Sigmoid colon (tissue), 7 donors: ENCODE measurements around the gene MRTFB. TPM values are rescaled to one million over a fixed set of nuclear protein-coding genes. Genes with fewer than 3 reads are reported as not detected.

Experiments used
- DNase-seq: peaks from one replicate; pipeline ENCODE4 v3.0.0-alpha.2; 2019
- H3K27ac ChIP-seq, 4 donors: fragments of 200-600 bp; sonication (generic); one replicate each; pipeline ENCODE4 v1.5.1; 2016 to 2019; ENCODE audit warnings: mild to moderate bottlenecking in 1 of 4
- H3K27me3 ChIP-seq, 3 donors: fragments of 200-600 bp; sonication (generic); one replicate each; pipeline ENCODE4 v1.5.1; 2019; ENCODE audit warnings: mild to moderate bottlenecking in 1 of 3
- H3K36me3 ChIP-seq, 4 donors: fragments of 200-600 bp; sonication (generic); one replicate each; pipeline ENCODE4 v1.5.1; 2016 to 2019
- H3K4me1 ChIP-seq, 4 donors: fragments of 200-600 bp; sonication (generic); one replicate each; pipeline ENCODE4 v1.5.1; 2017 to 2019
- H3K4me3 ChIP-seq, 4 donors: fragments of 200-600 bp; sonication (generic); one replicate each; pipeline ENCODE4 v1.5.1; 2017 to 2019; ENCODE audit warnings: mild to moderate bottlenecking in 2 of 4, moderate library complexity in 1 of 4
- H3K9me3 ChIP-seq, 4 donors: fragments of 200-600 bp in 3 of 4; sonication (generic) in 3 of 4; one replicate each; pipeline versions ENCODE4 v1.5.1 to v1.6.1; 2013 to 2019
- EP300 ChIP-seq, 4 donors: sonication (generic); formaldehyde crosslinking; IDR thresholded peaks; one replicate each; pipeline ENCODE4 v1.6.1; 2017; ENCODE audit warnings: antibody characterized with exemption in 4 of 4
- POLR2A ChIP-seq, 2 donors: fragments of 450-650 bp; IDR thresholded peaks; one replicate each; pipeline ENCODE4 v1.6.1; 2016; ENCODE audit warnings: antibody characterized with exemption in 2 of 2, mild to moderate bottlenecking in 2 of 2, moderate library complexity in 2 of 2
- POLR2AphosphoS5 ChIP-seq, 4 donors: sonication (generic); formaldehyde crosslinking; IDR thresholded peaks; one replicate each; pipeline ENCODE4 v1.6.1; 2017; ENCODE audit warnings: antibody characterized with exemption in 4 of 4
- WGBS, 2 donors: extraction: QIAGEN DNeasy Blood & Tissue Kit; methylation state at CpG; one replicate each; pipeline ENCODE4 v1.1.7; 2013; 5-methylcytosine and 5-hydroxymethylcytosine counted together
- intact Hi-C: fragments of 100-400 bp; cut with DNase I; formaldehyde crosslinking; loops from one replicate; pipeline ENCODE4 v1.15.1; 2023
- polyA plus RNA-seq, 3 donors: library from polyadenylated mRNA; stranded (reverse); fragments of 200-250 nt; gene quantifications; one replicate each; pipeline ENCODE4 v1.2.3, GENCODE V29; 2013
- total RNA-seq, 4 donors: library from RNA; depleted of rRNA; stranded (reverse); fragments of >200 nt; gene quantifications; one replicate each; pipeline ENCODE4 v1.1.0, GENCODE V29; 2016
- TF ChIP-seq, protein P1 (sequence below), 4 experiments: fragments of 450-650 bp in 3 of 4; fragments of 200-600 bp in 1 of 4; IDR thresholded peaks; one replicate each; pipeline ENCODE4 v1.5.1; 2016 to 2019; ENCODE audit warnings: antibody characterized with exemption in 4 of 4, mild to moderate bottlenecking in 3 of 4, moderate library complexity in 2 of 4
- donor health status: healthy with polysubstance abuse.
- donor health status: Bipolar disorder and iron deficiency.
- donor health status: healthy.

Gene MRTFB
- total and polyA plus RNA-seq, 7 donors, result 4.6 to 44.6 (median 23.2) TPM

- Histone ChIP-seq H3K27me3 (no peaks in the 10 kb centered on the region), H3K27ac (peak overlapping the region; percentile 84 to 92 (median 91)), H3K36me3 (no peaks in the 10 kb centered on the region), H3K4me3 (peak overlapping the region; percentile 87 to 100 (median 97)), H3K4me1 (peaks cover 0 to 67% (median 50%) of the 10 kb centered on the region in 4 donors), H3K9me3 (no peaks in the 10 kb centered on the region)
- WGBS, 2 donors, result 31 to 54% methylated on average over 31 of the region's 31 CpGs
- no peak for DNase-seq
- TF ChIP-seq POLR2AphosphoS5 (IDR thresholded peaks at IDR 0.05) (peak in 1 of 4 donors; percentile 39), POLR2A (IDR thresholded peaks at IDR 0.05) (no peak)
- intact Hi-C loops, result loop anchor here (2.0 to 5.0 kb wide), 4 partner anchors 19 to 382 kb away; partner anchors contain the start of gene ERCC4
Measured at GRCh38 chr16:14303639-14304394, 232.7 kb downstream of the MRTFB start.

DNA sequence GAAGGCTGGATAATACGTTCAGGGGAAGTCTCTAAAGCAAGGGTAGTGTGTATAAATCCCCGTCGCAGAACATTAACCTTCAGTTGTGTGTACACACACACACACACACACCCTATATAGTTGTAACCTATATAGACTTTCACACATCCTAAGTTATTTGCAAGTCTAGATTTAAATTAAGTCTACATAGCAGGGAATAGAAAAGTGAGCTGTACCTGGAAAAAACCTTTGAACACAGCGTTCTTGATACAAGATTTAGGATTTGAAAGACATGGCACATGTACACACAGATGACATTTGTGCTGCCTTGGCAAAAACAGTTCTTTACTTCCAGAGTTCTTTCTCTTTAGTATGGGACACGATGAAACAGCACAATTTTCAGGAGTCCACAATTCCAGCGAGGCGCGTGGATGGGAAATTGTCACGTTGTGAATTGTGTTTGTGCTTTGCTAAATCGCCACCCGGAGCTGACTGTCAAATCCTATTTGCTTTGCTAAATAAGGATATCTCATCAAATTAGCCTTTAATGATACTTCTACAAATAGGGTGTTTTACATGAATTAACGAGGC, 233.9 kb downstream of the MRTFB start:
- no peak for TF ChIP-seq POLR2AphosphoS5 (IDR thresholded peaks at IDR 0.05)
- TF ChIP-seq POLR2A (IDR thresholded peaks at IDR 0.05), result no peak
- TF ChIP-seq, protein P1, sequence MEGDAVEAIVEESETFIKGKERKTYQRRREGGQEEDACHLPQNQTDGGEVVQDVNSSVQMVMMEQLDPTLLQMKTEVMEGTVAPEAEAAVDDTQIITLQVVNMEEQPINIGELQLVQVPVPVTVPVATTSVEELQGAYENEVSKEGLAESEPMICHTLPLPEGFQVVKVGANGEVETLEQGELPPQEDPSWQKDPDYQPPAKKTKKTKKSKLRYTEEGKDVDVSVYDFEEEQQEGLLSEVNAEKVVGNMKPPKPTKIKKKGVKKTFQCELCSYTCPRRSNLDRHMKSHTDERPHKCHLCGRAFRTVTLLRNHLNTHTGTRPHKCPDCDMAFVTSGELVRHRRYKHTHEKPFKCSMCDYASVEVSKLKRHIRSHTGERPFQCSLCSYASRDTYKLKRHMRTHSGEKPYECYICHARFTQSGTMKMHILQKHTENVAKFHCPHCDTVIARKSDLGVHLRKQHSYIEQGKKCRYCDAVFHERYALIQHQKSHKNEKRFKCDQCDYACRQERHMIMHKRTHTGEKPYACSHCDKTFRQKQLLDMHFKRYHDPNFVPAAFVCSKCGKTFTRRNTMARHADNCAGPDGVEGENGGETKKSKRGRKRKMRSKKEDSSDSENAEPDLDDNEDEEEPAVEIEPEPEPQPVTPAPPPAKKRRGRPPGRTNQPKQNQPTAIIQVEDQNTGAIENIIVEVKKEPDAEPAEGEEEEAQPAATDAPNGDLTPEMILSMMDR (IDR thresholded peaks at IDR 0.05), result no peak
- no peak for TF ChIP-seq EP300 (IDR thresholded peaks at IDR 0.05)
- Histone ChIP-seq H3K9me3 (no peaks in the 10 kb centered on the region), H3K4me1 (peaks cover 0 to 79% (median 61%) of the 10 kb centered on the region in 4 donors), H3K27ac (peak overlapping the region; percentile 76 to 92 (median 91)), H3K27me3 (no peaks in the 10 kb centered on the region), H3K4me3 (no peak overlapping the region), H3K36me3 (no peaks in the 10 kb centered on the region)
- whole genome bisulfite sequencing, 2 donors, result 77 to 84% methylated on average over 12 of the region's 12 CpGs
- DNase-seq, result no peak
- intact Hi-C loops, result loop anchor here (5.0 kb wide), 1 partner anchor 383 kb away; the partner anchor contains the start of gene ERCC4

DNA sequence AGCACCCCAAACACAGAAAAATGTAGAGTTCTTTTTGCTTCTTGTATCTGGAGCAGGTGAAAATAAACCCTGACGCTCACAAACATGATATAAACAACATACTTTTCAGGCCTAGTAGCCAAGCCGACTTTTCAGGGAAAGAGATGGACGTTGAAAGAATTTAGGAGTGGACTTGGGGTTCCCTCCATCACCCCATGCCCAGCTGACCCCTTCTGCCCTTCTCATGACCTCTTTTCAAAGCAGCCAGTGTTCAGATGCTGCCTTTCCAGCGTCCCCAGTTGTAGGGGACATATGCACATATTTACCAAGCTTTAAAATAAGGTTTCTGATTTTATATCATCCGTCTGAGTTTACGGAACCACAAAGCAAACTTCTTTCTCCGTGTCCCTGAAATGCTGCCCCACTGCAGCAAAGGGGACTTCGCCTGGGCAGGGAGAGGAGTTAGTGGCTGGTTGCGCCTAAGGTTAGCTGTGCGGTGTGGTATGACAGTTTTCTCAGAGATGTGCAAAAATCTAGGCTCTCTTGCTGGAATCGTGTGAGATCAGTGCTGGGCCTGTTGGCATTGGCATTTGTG, 235.5 kb downstream of the MRTFB start:
- Histone ChIP-seq H3K27ac (peak overlapping the region; percentile 76 to 92 (median 91)), H3K27me3 (no peaks in the 10 kb centered on the region), H3K4me3 (peak overlapping the region in 1 of 4 donors; percentile 8), H3K4me1 (peaks cover 0 to 79% (median 67%) of the 10 kb centered on the region in 4 donors), H3K36me3 (no peaks in the 10 kb centered on the region), H3K9me3 (no peaks in the 10 kb centered on the region)
- 84 to 87% methylated on average over 11 of the region's 11 CpGs for WGBS, 2 donors
- no peak for TF ChIP-seq POLR2AphosphoS5 (IDR thresholded peaks at IDR 0.05)
- no peak for TF ChIP-seq POLR2A (IDR thresholded peaks at IDR 0.05)
- TF ChIP-seq EP300 (IDR thresholded peaks at IDR 0.05), result no peak
- TF ChIP-seq, protein P1 (IDR thresholded peaks at IDR 0.05), result no peak
- DNase-seq, result no peak
- intact Hi-C loops, result no loop called here

DNA sequence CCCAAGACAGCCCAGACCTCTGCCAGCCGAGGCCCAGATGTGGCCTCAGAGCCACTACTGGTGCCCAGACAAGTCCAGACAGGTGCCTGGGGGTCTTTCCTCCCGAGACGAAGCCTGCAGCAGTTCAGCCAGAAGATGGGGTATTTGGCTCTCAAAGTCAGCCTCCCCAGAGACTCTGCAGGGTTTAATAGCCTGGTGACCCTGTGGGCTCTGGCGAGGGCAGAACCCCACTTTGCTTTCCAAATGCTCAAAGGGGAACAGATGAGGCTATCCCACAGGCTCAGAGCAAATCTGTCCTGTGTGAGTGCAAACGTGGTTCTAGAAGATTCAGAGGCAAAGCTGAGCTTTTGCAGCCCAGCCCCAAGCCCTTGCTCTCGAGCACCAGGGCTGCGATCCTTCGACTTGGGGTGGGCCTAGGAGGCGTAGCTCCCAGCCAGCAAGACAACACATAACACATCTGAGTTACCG, 236.0 kb downstream of the MRTFB start:
- peak overlapping the region; percentile 76 to 92 (median 91) for H3K27ac ChIP-seq
- H3K27me3 ChIP-seq, result no peaks in the 10 kb centered on the region
- peak overlapping the region in 1 of 4 donors; percentile 8 for H3K4me3 ChIP-seq
- WGBS, 2 donors, result 86 to 87% methylated on average over 10 of the region's 10 CpGs
- no peaks in the 10 kb centered on the region for H3K36me3 ChIP-seq
- DNase-seq, result no peak
- intact Hi-C loops, result no loop called here
- no peaks in the 10 kb centered on the region for H3K9me3 ChIP-seq
- peaks cover 0 to 78% (median 66%) of the 10 kb centered on the region in 4 donors for H3K4me1 ChIP-seq
- TF ChIP-seq POLR2AphosphoS5 (IDR thresholded peaks at IDR 0.05) (no peak), EP300 (IDR thresholded peaks at IDR 0.05) (no peak), POLR2A (IDR thresholded peaks at IDR 0.05) (no peak)
- TF ChIP-seq, protein P1 (IDR thresholded peaks at IDR 0.05), result no peak
